Mucosa of stomach (tissue), 1 donor: ENCODE data around the gene ARSD.
"Not testable (repeated sequence)": the region's sequence is repeated elsewhere in the genome, so short reads cannot be mapped to it uniquely, and the experiment has no call there.

Experiments used
- H3K27me3 ChIP-seq: one replicate; pipeline ENCODE4 v1.7.0; 2013; ENCODE audit warnings: mild to moderate bottlenecking, low read length; ENCODE audit not compliant: control insufficient read depth, insufficient read depth
- H3K36me3 ChIP-seq: one replicate; pipeline ENCODE4 v1.7.0; 2013; ENCODE audit warnings: low read length; ENCODE audit not compliant: control insufficient read depth, insufficient read depth
- H3K4me1 ChIP-seq: one replicate; pipeline ENCODE4 v1.7.0; 2013; ENCODE audit warnings: mild to moderate bottlenecking, low read length; ENCODE audit not compliant: control insufficient read depth, insufficient read depth
- H3K4me3 ChIP-seq: one replicate; pipeline ENCODE4 v1.7.0; 2013; ENCODE audit warnings: low read length
- H3K9ac ChIP-seq: one replicate; pipeline ENCODE4 v1.7.0; 2013; ENCODE audit warnings: mild to moderate bottlenecking, low read length, moderate library complexity
- H3K9me3 ChIP-seq: one replicate; pipeline ENCODE4 v1.7.0; 2013; ENCODE audit warnings: mild to moderate bottlenecking, low read length, moderate library complexity; ENCODE audit not compliant: control insufficient read depth
- donor health status: Pancreatic carcinoma.

ARSD gene

GRCh38 chrX:2926664-2927275 is 2.4 kb downstream of the ARSD start:
- no peaks in the 10 kb centered on the region for H3K27me3 ChIP-seq
- H3K4me3 ChIP-seq: no peak overlapping the region
- no peak overlapping the region for H3K9ac ChIP-seq
- no peaks in the 10 kb centered on the region for H3K36me3 ChIP-seq
- no peaks in the 10 kb centered on the region for H3K4me1 ChIP-seq
- no peaks in the 10 kb centered on the region for H3K9me3 ChIP-seq

- H3K36me3 ChIP-seq, H3K4me3 ChIP-seq, H3K27me3 ChIP-seq, H3K4me1 ChIP-seq, H3K9ac ChIP-seq, H3K9me3 ChIP-seq: not testable (repeated sequence)
These were observed 2.9 kb downstream of the ARSD start for GRCh38 chrX:2926255-2926654.

- no peaks in the 10 kb centered on the region for H3K27me3 ChIP-seq
- H3K9ac ChIP-seq: no peak overlapping the region
- H3K9me3 ChIP-seq: no peaks in the 10 kb centered on the region
- no peaks in the 10 kb centered on the region for H3K4me1 ChIP-seq
- H3K4me3 ChIP-seq: no peak overlapping the region
- H3K36me3 ChIP-seq: no peaks in the 10 kb centered on the region
These were observed 5.0 kb downstream of the ARSD start for GRCh38 chrX:2924151-2924550.

GRCh38 chrX:2921750-2922149 is 7.4 kb downstream of the ARSD start:
- H3K4me1 ChIP-seq: no peaks in the 10 kb centered on the region
- H3K4me3 ChIP-seq: no peak overlapping the region
- no peaks in the 10 kb centered on the region for H3K27me3 ChIP-seq
- H3K9me3 ChIP-seq: no peaks in the 10 kb centered on the region
- no peaks in the 10 kb centered on the region for H3K36me3 ChIP-seq
- H3K9ac ChIP-seq: no peak overlapping the region

GRCh38 chrX:2921193-2921592 is 7.9 kb downstream of the ARSD start:
- Histone ChIP-seq H3K4me1 (no peaks in the 10 kb centered on the region), H3K9ac (no peak overlapping the region), H3K27me3 (no peaks in the 10 kb centered on the region), H3K9me3 (no peaks in the 10 kb centered on the region), H3K36me3 (no peaks in the 10 kb centered on the region), H3K4me3 (no peak overlapping the region)

- Histone ChIP-seq H3K9me3 (no peaks in the 10 kb centered on the region), H3K4me3 (no peak overlapping the region), H3K9ac (no peak overlapping the region), H3K4me1 (no peaks in the 10 kb centered on the region), H3K36me3 (no peaks in the 10 kb centered on the region), H3K27me3 (no peaks in the 10 kb centered on the region)
These were observed 11.4 kb downstream of the ARSD start for GRCh38 chrX:2917767-2918166.

GRCh38 chrX:2913118-2913517 is 16.0 kb downstream of the ARSD start:
- Histone ChIP-seq H3K9me3 (no peaks in the 10 kb centered on the region), H3K4me3 (no peak overlapping the region), H3K36me3 (no peaks in the 10 kb centered on the region), H3K4me1 (no peaks in the 10 kb centered on the region), H3K9ac (no peak overlapping the region), H3K27me3 (no peaks in the 10 kb centered on the region)

- Histone ChIP-seq H3K4me3 (no peak overlapping the region), H3K4me1 (no peaks in the 10 kb centered on the region)
These were observed 19.0 kb downstream of the ARSD start for GRCh38 chrX:2910109-2910508.

GRCh38 chrX:2908125-2908685 is 20.9 kb downstream of the ARSD start:
- H3K27me3 ChIP-seq: no peaks in the 10 kb centered on the region
- no peak overlapping the region for H3K9ac ChIP-seq
- no peak overlapping the region for H3K4me3 ChIP-seq
- H3K4me1 ChIP-seq: no peaks in the 10 kb centered on the region
- H3K9me3 ChIP-seq: no peaks in the 10 kb centered on the region
- H3K36me3 ChIP-seq: no peaks in the 10 kb centered on the region

More at GRCh38 chrX:2910109-2910508, 19.0 kb downstream of the ARSD start:
- Histone ChIP-seq H3K9me3 (no peaks in the 10 kb centered on the region), H3K27me3 (no peaks in the 10 kb centered on the region), H3K36me3 (no peaks in the 10 kb centered on the region), H3K9ac (no peak overlapping the region)

- Histone ChIP-seq H3K36me3 (no peaks in the 10 kb centered on the region), H3K4me3 (no peak overlapping the region)
These were observed 21.8 kb downstream of the ARSD start for GRCh38 chrX:2907295-2907694.

GRCh38 chrX:2903366-2903765 is 25.8 kb downstream of the ARSD start:
- H3K27me3 ChIP-seq: no peaks in the 10 kb centered on the region

More at GRCh38 chrX:2907295-2907694, 21.8 kb downstream of the ARSD start:
- H3K4me1 ChIP-seq: no peaks in the 10 kb centered on the region
- H3K27me3 ChIP-seq: no peaks in the 10 kb centered on the region
- H3K9me3 ChIP-seq: no peaks in the 10 kb centered on the region
- H3K9ac ChIP-seq: no peak overlapping the region

GRCh38 chrX:2902841-2903240 is 26.3 kb downstream of the ARSD start:
- Histone ChIP-seq H3K36me3 (no peaks in the 10 kb centered on the region), H3K9ac (no peak overlapping the region), H3K4me3 (no peak overlapping the region), H3K9me3 (no peaks in the 10 kb centered on the region), H3K4me1 (peaks cover 14% of the 10 kb centered on the region), H3K27me3 (no peaks in the 10 kb centered on the region)

More at GRCh38 chrX:2903366-2903765, 25.8 kb downstream of the ARSD start:
- Histone ChIP-seq H3K36me3 (no peaks in the 10 kb centered on the region), H3K4me3 (no peak overlapping the region), H3K4me1 (peaks cover 14% of the 10 kb centered on the region), H3K9me3 (no peaks in the 10 kb centered on the region), H3K9ac (no peak overlapping the region)
